HG03521 (cell line): Measurements from ENCODE around the gene SETD1A.
"Not testable (repeated sequence)": the region's sequence is repeated elsewhere in the genome, so short reads cannot be mapped to it uniquely, and the experiment has no call there.

Experiments used
- ATAC-seq: cut with Tn5 transposase; IDR thresholded peaks from one replicate; pipeline ENCODE4 v1.9.1; 2021; ENCODE audit warnings: mild to moderate bottlenecking, moderate library complexity; ENCODE audit not compliant: unreplicated experiment

The SETD1A gene

GRCh38 chr16:30928390-30928789, 29.2 kb upstream of the SETD1A start:
- ATAC-seq = no peak

GRCh38 chr16:30929167-30929566, 28.4 kb upstream of the SETD1A start:
- no peak for ATAC-seq

GRCh38 chr16:30930160-30930571, 27.4 kb upstream of the SETD1A start:
- ATAC-seq = no peak

- ATAC-seq = no peak
Observed at GRCh38 chr16:30931068-30931650, 26.4 kb upstream of the SETD1A start.

- no peak for ATAC-seq
Observed at GRCh38 chr16:30934827-30935557, 22.6 kb upstream of the SETD1A start.

GRCh38 chr16:30937692-30938091, 19.9 kb upstream of the SETD1A start:
- no peak for ATAC-seq

- not testable (repeated sequence) for ATAC-seq
Observed at GRCh38 chr16:30939571-30939970, 18.0 kb upstream of the SETD1A start.

- peak; percentile 83 for ATAC-seq
Observed at GRCh38 chr16:30941600-30942425, 15.7 kb upstream of the SETD1A start.

- ATAC-seq = no peak
Observed at GRCh38 chr16:30942426-30942806, 15.1 kb upstream of the SETD1A start.

GRCh38 chr16:30944352-30944751, 13.2 kb upstream of the SETD1A start:
- ATAC-seq = no peak

- no peak for ATAC-seq
Observed at GRCh38 chr16:30946671-30947540, 10.6 kb upstream of the SETD1A start.

GRCh38 chr16:30947541-30947858, 10.1 kb upstream of the SETD1A start:
- no peak for ATAC-seq

GRCh38 chr16:30947859-30948666, 9.5 kb upstream of the SETD1A start:
- no peak for ATAC-seq

GRCh38 chr16:30948667-30949649, 8.6 kb upstream of the SETD1A start, which contains the start of gene ORAI3:
ORAI3 (plus strand) TSS chr16:30949068; CDS start chr16:30949290, 222 bp downstream.
- ATAC-seq = peak; percentile 59

GRCh38 chr16:30949650-30950515, 7.7 kb upstream of the SETD1A start:
- ATAC-seq = no peak

GRCh38 chr16:30950516-30951065, 7.0 kb upstream of the SETD1A start:
- ATAC-seq = no peak

- ATAC-seq = no peak
Observed at GRCh38 chr16:30951193-30951592, 6.4 kb upstream of the SETD1A start.

GRCh38 chr16:30951750-30952149, 5.8 kb upstream of the SETD1A start:
- ATAC-seq = no peak
